HL-60 (cell line): ENCODE measurements around the gene ANO3.

ENCODE experiments used
- CTCF ChIP-seq: IDR thresholded peaks from one replicate; pipeline ENCODE4 v1.5.1; 2011; ENCODE audit warnings: low read length, control low read depth, inconsistent platforms; ENCODE audit not compliant: insufficient read depth
- GABPA ChIP-seq: IDR thresholded peaks from 2 replicates; pipeline ENCODE4 v1.6.1; 2012; ENCODE audit warnings: low read depth
- POLR2AphosphoS5 ChIP-seq: IDR thresholded peaks from 2 replicates; pipeline ENCODE4 v1.6.1; 2012; ENCODE audit warnings: low read depth

GRCh38 chr11:26359055-26359454, 27.1 kb downstream of the ANO3 start:
- no peak for TF ChIP-seq CTCF
- TF ChIP-seq POLR2AphosphoS5 = no peak
- no peak for TF ChIP-seq GABPA
